HL-60/S4 treated with phorbol 12-myristate 13-acetate at 8.2 ng/mL for 4 days and 3 days (cell line): Measurements from ENCODE around the gene TGFBR2.

Experiments used
- in situ Hi-C: fragments of 300-500 bp; cut with MboI; formaldehyde crosslinking; loops from 2 replicates; pipeline ENCODE4 v1.15.0; 2022; ENCODE audit warnings: low sequenced_read_pairs

The TGFBR2 gene

GRCh38 chr3:30606301-30607031, at the start of gene TGFBR2:
TGFBR2 (plus strand) TSS chr3:30606601; CDS start chr3:30606884, 283 bp downstream.
- in situ Hi-C loops = no loop called here

GRCh38 chr3:30557746-30558303, 48.6 kb upstream of the TGFBR2 start:
- in situ Hi-C loops = no loop called here

- in situ Hi-C loops = no loop called here
Measured at GRCh38 chr3:30563956-30564355, 42.4 kb upstream of the TGFBR2 start.

GRCh38 chr3:30567139-30567753, 39.2 kb upstream of the TGFBR2 start:
- in situ Hi-C loops = no loop called here

- in situ Hi-C loops = no loop called here
Measured at GRCh38 chr3:30576946-30577345, 29.5 kb upstream of the TGFBR2 start.

- in situ Hi-C loops = no loop called here
Measured at GRCh38 chr3:30577788-30578187, 28.6 kb upstream of the TGFBR2 start.

- in situ Hi-C loops = no loop called here
Measured at GRCh38 chr3:30578479-30578878, 27.9 kb upstream of the TGFBR2 start.

- in situ Hi-C loops = no loop called here
Measured at GRCh38 chr3:30578986-30579579, 27.3 kb upstream of the TGFBR2 start.

GRCh38 chr3:30581067-30581585, 25.3 kb upstream of the TGFBR2 start:
- in situ Hi-C loops = no loop called here

GRCh38 chr3:30581982-30582381, 24.4 kb upstream of the TGFBR2 start:
- in situ Hi-C loops = no loop called here

GRCh38 chr3:30583973-30584372, 22.4 kb upstream of the TGFBR2 start:
- in situ Hi-C loops = no loop called here

GRCh38 chr3:30585654-30586053, 20.7 kb upstream of the TGFBR2 start:
- in situ Hi-C loops = no loop called here

GRCh38 chr3:30586096-30586805, 20.1 kb upstream of the TGFBR2 start:
- in situ Hi-C loops = no loop called here

- in situ Hi-C loops = no loop called here
Measured at GRCh38 chr3:30586806-30587486, 19.5 kb upstream of the TGFBR2 start.

GRCh38 chr3:30587904-30588303, 18.5 kb upstream of the TGFBR2 start:
- in situ Hi-C loops = no loop called here

- in situ Hi-C loops = no loop called here
Measured at GRCh38 chr3:30596152-30596551, 10.2 kb upstream of the TGFBR2 start.

GRCh38 chr3:30597131-30597768, 9.2 kb upstream of the TGFBR2 start:
- in situ Hi-C loops = no loop called here

- in situ Hi-C loops = no loop called here
Measured at GRCh38 chr3:30597769-30598134, 8.6 kb upstream of the TGFBR2 start.

GRCh38 chr3:30598668-30599545, 7.5 kb upstream of the TGFBR2 start:
- in situ Hi-C loops = no loop called here
